CD4-positive, alpha-beta T cell treated with Interleukin-6 at 100 ng/mL for 8 hours (primary cell): ENCODE data around the gene SLCO2A1.

Source experiments
- DNase-seq: peaks from one replicate; pipeline ENCODE4 v3.0.0-alpha.2; 2020; ENCODE audit warnings: mixed read lengths, low spot score

The SLCO2A1 gene

DNA sequence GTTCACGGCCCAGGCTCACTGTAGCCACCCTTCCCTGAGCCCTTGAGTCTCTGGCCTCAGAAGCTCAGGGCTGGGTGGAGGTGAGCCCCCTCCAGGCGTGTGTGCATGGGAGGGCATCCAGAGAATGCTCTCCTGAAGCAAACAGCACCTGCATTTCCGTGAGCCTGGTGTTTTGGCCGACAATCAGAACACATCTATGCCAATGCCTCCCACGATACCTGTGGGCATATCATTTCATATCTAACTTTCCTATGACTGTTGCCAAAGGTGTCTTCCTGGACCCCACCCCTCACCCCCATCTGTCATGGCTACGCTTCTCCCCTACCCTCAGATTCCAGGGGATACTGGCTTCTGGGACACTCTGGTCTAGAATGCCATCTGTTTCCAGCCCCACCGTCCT is 80.7 kb downstream of the SLCO2A1 start:
- no peak for DNase-seq

DNA sequence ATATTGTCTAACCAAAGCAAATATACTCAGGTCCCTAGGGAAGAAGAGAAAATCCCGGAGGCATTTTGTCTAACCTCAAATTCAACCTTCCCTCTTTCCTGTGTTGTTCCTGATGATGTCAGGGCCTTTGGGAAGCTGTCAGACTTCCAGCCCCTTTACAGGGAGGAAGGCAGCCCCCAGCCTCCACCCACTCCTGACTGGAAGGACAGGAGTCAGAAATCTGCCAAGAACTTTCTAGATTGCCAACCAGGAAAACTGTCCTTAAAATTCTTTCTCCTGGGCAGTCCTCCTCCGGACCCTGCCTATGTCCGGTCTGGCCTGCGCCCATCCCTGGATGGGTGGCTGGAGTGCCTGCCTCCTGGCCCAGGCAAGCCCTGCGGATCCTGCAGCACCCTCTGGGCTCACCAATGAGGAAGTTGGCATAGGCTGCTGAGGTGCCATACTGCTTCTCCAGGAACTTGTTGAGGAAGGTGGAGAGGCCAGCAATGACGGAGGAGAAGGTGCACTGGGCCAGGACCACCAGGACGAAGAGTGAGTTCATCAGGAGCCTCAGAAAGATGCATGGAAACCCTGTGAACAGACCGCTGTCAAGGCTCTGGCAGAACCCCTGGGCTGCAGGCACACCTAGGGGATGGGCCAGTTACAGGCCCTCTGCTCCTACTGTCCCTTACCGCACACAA is 81.5 kb downstream of the SLCO2A1 start:
- DNase-seq: no peak

GRCh38 chr3:133945381-133946095 is 84.2 kb downstream of the SLCO2A1 start:
- DNase-seq: no peak

GRCh38 chr3:133944641-133945380 is 84.9 kb downstream of the SLCO2A1 start:
- DNase-seq: no peak

DNA sequence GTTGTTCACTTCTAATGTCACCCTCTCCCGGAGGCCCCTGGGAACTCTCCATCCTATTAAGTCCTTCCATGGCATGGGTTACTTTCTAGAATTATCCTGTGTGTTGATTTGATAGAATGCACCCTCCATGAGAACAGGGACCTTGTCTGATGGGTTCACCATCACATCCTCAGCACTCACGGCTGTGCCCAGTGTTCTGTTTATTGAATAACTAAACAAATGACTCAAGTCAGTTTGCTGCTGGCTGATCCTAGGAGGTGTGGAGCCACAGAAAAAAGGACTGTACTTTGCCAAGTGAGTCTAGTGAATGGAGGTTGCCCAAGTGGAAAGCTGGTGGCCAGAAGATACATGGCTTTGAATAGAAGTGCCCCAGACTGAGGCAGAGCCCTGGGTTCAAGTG is 85.5 kb downstream of the SLCO2A1 start:
- no peak for DNase-seq

GRCh38 chr3:133943639-133944141 is 86.0 kb downstream of the SLCO2A1 start:
- no peak for DNase-seq

DNA sequence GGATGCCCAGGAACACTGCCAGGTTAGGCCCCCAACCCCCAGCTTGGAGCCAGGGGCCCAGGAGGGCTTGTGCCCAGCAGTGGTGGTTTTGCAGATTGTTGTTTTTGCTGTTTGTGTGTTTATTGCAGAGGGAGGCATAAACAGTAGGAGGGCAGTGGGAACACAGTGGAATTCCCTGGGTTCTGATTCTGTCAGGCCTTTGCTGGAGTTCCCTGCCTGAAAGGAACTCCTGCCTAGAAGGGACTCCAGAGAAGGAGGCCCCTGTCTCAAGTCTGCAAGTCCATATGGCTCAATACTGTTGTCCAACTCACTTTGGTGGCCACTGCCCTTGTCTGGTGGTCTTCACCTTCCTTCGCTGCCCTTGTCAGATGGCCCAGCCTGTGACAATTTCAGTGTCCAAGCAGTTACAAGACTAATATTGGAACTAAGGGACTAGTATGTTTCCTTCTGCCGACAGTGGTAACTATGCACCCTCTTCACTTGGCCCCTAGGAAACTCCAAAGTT is 86.6 kb downstream of the SLCO2A1 start:
- DNase-seq: no peak

DNA sequence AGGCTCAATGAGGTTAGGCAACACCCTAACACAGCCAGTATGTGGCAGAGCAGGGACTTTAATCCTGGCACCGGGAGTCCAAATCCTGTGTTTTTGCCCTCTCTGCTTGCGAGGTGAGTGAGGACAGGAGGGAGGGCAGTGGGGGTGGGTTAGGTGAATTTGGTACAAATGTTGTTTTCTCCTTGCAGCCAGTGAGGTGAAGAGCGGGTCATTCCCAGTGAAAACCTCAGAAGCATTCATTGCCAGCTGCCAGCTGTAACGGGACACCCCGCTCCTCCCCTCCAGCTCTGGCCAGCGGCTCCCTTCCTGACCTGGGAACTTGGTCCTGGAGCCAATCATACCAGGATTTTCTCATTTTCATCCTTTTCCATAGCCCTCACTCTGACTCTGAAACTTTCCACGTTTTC is 88.3 kb downstream of the SLCO2A1 start:
- no peak for DNase-seq

DNA sequence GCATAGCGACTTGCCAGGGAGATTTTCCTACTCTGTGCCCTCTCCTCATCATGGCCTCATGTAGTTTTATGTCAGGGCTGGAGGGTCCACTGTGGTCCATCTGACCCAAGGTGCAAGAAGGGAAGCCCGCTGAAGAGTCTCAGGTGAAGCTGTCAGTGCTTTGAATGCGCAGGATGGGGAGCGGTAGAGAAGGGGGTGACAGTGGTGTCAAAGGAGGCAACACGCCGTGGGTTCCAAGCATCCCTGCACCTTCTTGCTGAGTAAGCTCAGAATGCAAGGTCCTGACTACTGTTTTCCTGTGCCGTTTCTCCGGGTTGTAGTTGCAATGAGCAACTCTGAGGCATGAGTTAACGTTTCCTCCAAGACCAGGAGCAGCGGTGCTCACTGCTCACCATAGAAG is 89.2 kb downstream of the SLCO2A1 start:
- no peak for DNase-seq

DNA sequence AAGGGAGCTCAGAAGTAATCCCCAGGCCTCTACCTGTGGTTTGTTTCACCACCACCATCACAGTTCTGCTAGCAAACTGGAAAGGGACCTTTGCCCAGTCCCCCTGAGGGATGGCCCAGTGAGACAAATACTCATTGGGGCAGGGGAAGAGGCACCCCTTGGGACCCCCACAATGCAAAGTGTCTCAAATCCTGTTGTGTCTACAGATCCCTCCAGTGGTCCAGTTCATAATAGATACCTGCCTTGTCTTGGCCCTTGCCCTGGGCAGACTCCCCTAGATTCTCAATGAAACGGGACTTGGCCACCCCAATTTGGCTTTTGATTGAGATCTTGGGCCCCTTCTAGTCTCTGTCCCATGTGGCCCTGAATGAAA is 90.3 kb downstream of the SLCO2A1 start:
- no peak for DNase-seq

- DNase-seq: no peak
Observed at GRCh38 chr3:133938770-133939462, 90.8 kb downstream of the SLCO2A1 start.

DNA sequence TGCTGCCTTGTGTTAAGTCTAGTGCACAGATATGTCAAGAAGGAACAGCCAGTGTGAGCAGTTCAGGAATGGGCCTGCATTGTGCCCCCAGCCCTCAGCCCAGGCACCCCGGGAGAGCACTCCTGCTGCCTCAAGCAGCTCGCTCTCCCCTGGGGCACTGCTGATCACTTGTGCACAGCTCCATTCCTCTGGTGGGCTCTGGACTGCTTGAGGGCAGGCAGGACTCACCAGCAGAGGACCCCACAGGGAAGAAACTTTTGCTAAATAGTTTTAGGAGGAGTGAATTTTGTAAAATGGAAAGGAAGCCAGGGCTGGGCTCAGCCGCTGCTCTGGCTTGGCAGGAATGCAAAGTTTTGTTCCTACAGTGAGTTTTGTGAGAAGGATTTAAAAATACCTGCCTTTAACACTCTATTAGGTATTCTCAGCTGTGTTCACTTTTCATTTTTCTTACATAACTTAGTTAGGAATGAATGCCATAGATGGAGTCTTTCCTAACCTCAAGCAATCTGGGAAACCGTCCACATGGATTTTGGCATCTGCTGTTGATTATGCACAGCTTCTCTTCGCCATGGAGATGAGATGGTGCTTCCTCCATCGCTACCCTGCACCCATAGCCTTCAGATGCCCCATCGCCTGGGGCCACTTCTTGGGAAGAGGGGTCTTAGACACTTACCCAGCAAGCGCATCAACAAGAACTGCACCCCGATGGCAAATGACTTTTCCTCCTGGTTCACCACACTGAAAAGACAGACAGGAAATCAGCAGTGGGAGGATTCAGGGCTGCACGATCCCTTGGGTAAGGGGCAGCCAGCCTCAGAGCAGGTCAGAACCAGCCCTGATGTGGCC is 91.7 kb downstream of the SLCO2A1 start:
- no peak for DNase-seq

DNA sequence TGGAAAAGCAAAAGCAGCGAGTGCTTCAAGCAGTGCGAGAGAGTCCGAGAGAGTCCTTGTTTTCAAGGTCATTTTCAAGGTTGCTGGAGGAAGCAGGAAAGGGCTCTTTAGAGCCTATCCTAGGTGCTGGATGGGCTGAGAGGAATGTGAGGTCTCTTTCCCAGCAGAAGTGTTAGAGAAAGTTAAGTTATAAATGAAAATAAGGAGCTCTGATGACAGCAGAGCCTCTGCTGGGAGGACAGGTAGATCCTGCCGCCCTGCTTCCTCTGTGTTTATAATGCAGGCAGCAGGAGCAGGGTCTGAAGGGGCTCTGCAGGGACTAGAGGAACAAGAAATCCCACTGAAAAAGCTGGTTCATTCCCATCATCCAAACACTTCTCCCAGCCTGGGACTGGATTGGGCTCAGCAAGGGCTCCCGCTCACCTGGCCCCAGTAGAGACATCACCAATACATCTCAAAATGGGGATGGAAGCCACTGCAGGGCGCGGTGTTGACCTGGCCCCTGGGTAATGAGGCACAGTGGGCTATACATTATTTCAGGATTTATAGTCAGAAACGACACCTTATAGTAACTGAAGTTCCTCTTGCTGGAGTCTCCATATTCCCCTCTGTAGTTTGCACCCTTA is 92.6 kb downstream of the SLCO2A1 start:
- DNase-seq: no peak

DNA sequence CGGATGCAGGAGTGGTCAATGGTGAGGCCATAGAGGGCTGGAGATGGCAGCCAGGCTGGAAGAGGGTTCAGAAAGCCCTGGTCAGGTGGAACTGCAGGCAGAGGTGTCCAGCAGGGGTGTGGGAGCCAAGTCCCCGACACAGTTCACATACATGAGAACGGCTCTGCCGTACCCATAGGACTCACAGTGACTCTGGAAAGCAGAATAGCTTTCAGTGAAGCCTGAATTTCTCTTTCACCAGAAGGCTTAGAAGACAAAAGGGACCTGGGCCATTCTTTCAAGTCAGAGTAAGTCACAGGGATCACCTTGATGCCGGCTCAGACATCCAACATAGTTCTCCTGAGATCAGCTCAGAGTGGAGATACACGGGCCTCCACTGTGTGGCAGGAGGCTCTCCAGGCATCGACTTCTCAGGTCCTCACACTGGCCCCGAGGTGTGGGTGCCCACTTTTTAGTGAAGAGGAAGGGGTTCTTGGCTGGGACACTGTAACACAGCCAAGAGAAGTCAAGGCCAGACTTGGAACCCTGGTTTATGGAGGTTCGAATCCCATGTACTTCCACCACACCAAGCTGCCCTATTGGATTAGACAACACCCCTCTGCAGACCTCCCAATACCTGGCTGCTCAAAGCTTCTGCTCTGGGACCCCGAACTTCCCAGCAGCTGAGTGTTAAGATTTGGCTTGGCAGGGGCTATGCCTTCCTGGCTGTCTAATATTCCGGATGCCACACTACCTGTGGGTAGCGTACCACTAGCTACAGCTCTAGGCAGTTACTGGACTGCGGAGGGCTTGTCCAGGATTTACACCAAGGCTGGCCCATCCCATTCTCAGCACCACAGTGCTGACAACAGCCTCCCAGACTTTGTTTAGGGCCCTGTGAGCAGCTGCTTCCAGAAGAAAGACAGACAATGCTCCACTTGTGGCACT is 93.6 kb downstream of the SLCO2A1 start:
- DNase-seq: no peak

DNA sequence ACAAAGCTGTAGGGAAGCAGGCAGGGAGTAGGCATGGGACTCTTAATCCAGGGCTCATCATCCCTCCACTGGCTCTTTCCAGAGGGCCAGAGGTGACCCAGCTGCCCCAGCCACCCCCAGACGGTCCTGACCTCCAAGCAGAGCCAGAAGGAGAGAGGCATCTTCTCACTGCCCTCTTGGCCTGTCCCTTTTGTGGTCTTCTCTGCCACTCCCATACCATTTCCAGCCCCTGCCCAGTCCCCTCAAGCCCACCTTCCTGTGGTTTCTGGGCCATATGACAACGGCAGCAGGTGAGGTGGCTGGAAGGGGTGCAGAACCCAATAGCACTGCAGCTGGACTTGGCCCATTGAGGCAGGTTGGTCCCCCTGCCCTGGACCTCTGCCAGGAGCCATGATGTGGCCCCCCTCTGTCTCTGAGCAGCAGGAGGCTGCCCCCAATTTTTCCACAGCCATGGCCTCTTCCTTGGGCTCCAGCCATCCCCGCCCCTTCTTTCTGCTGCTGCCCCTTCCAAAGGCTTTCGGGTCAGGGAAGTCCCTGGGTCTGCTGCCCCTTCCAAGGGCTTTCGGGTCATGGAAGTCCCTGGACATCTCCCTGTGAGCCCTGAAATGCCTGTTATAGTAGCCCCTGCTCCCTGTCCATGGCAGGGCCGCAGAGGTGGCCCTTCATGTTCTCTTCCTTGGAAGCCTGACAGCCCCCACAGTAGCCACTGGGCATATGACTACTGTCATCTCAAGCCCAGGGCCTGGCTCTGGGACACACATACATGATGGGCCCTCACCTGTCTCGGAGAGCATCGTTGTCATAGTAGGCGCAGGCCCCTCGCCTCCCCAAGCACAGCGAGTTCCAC is 94.5 kb downstream of the SLCO2A1 start:
- no peak for DNase-seq

- DNase-seq: no peak
Observed at GRCh38 chr3:133934073-133934970, 95.4 kb downstream of the SLCO2A1 start.
